Psoas muscle (tissue), 8 donors: ENCODE data around the gene RPS2. TPM values are rescaled to one million over a fixed set of nuclear protein-coding genes. Genes with fewer than 3 reads are reported as not detected.

Source experiments
- ATAC-seq, 4 donors: fragments of 200-7000 bp; cut with Tn5 transposase; one replicate each; pipeline ENCODE4 v1.9.1; 2020; ENCODE audit warnings: moderate library complexity in 3 of 4, mild to moderate bottlenecking in 2 of 4
- DNase-seq, 2 donors: peaks; one replicate each; pipeline ENCODE4 v3.0.0-alpha.2; 2020
- H3K27ac ChIP-seq: fragments of 200-600 bp; one replicate; pipeline ENCODE4 v1.8.0; 2022
- H3K27me3 ChIP-seq, 3 donors: fragments of 200-600 bp in 1 of 3; one replicate each; pipeline versions ENCODE4 v1.6.1 to v1.8.0; 2013 to 2022; ENCODE audit warnings: low read length in 2 of 3, mild to moderate bottlenecking in 2 of 3, moderate library complexity in 1 of 3; ENCODE audit not compliant: insufficient read depth in 3 of 3
- H3K36me3 ChIP-seq, 2 donors: fragments of 200-600 bp in 1 of 2; one replicate each; pipeline versions ENCODE4 v1.6.1 to v1.8.0; 2013 to 2022; ENCODE audit warnings: low read depth in 1 of 2, mild to moderate bottlenecking in 1 of 2, moderate library complexity in 1 of 2; ENCODE audit not compliant: insufficient read depth in 1 of 2
- H3K4me1 ChIP-seq: fragments of 200-600 bp; one replicate; pipeline ENCODE4 v1.8.0; 2022
- H3K4me3 ChIP-seq: fragments of 200-600 bp; one replicate; pipeline ENCODE4 v1.8.0; 2022; ENCODE audit warnings: mild to moderate bottlenecking
- H3K9me3 ChIP-seq: fragments of 200-600 bp; one replicate; pipeline ENCODE4 v1.8.0; 2022
- CTCF ChIP-seq: fragments of 200-600 bp; IDR thresholded peaks from one replicate; pipeline ENCODE4 v1.8.0; 2022; ENCODE audit warnings: antibody characterized with exemption
- WGBS, 3 donors: extraction: QIAGEN DNeasy Blood & Tissue Kit; methylation state at CpG; one replicate each; pipeline versions ENCODE4 v1.1.6 to v1.1.7; 2013; 5-methylcytosine and 5-hydroxymethylcytosine counted together
- intact Hi-C, 2 donors: fragments of 100-400 bp; cut with DNase I; formaldehyde crosslinking; loops; one replicate each; pipeline versions ENCODE4 v1.11.0 to v1.14.2; 2022
- polyA plus RNA-seq, 3 donors: library from polyadenylated mRNA; stranded (reverse); fragments of 200-250 nt; gene quantifications; one replicate each; pipeline ENCODE4 v1.2.3, GENCODE V29; 2013
- total RNA-seq, 4 donors: library from RNA; stranded (reverse); fragmentation: NEBNext Ultra II Directional in 2 of 4; extraction: Animal tissue kit (Norgen Biotek cat#: 25700) in 2 of 4; gene quantifications; one replicate each; pipeline versions ENCODE4 v1.2.1 to v1.2.4, GENCODE V29; 2021 to 2023
- donor health status: healthy with polysubstance abuse.
- donor health status: DM: no; HTN: no; CAD: no; lungs with moderate emphysema.
- donor health status: Bipolar disorder and iron deficiency.
- donor health status: healthy.
- donor health status: DM: yes; HTN: yes; CAD: no.
- donor health status: DM: no; HTN: no; CAD: no.
- donor health status: DM: no; HTN: no; CAD: no.
- donor health status: DM: yes; HTN: yes; CAD: no.

The RPS2 gene
- total and polyA plus RNA-seq, 7 donors: 1,044 to 3,940 (median 1,902) TPM

GRCh38 chr16:1933097-1933661 lies 31.4 kb downstream of the RPS2 start:
- intact Hi-C loops: loop anchor here (5.0 to 10.0 kb wide), 2 partner anchors 71 to 318 kb away; partner anchors contain the start of genes CRAMP1 (in 1 of the 2) and IFT140 (in 1 of the 2)
- TF ChIP-seq CTCF: no peak
- no peak for DNase-seq

GRCh38 chr16:1932050-1933028 lies 32.3 kb downstream of the RPS2 start:
- Histone ChIP-seq H3K4me3 (no peak overlapping the region), H3K4me1 (peaks cover 3% of the 10 kb centered on the region), H3K36me3 (peaks cover 0 to 8% of the 10 kb centered on the region in 2 donors), H3K9me3 (no peaks in the 10 kb centered on the region), H3K27ac (no peak overlapping the region), H3K27me3 (no peaks in the 10 kb centered on the region)
- intact Hi-C loops: loop anchor here (5.0 to 10.0 kb wide), 2 partner anchors 70 to 318 kb away; partner anchors contain the start of genes CRAMP1 (in 1 of the 2) and IFT140 (in 1 of the 2)
- TF ChIP-seq CTCF: no peak
- no peak for DNase-seq
- ATAC-seq: no peak
- WGBS, 3 donors: 62 to 70% (median 68%) methylated on average over 19 of the region's 19 CpGs

More at GRCh38 chr16:1933097-1933661, 31.4 kb downstream of the RPS2 start:
- no peaks in the 10 kb centered on the region for H3K27me3 ChIP-seq
- ATAC-seq: no peak
- no peaks in the 10 kb centered on the region for H3K9me3 ChIP-seq
- peaks cover 3% of the 10 kb centered on the region for H3K4me1 ChIP-seq
- peaks cover under 1 to 17% of the 10 kb centered on the region in 2 donors for H3K36me3 ChIP-seq
- 57 to 70% (median 59%) methylated on average over 21 to 23 of the region's 23 CpGs for WGBS, 3 donors
- no peak overlapping the region for H3K27ac ChIP-seq
- no peak overlapping the region for H3K4me3 ChIP-seq

- WGBS, 3 donors: 77 to 95% (median 81%) methylated on average over 8 to 10 of the region's 10 CpGs
- no peak overlapping the region for H3K27ac ChIP-seq
- TF ChIP-seq CTCF: no peak
- peaks cover 3% of the 10 kb centered on the region for H3K4me1 ChIP-seq
- H3K4me3 ChIP-seq: no peak overlapping the region
- intact Hi-C loops: loop anchor here (5.0 to 10.0 kb wide), 2 partner anchors 68 to 316 kb away; partner anchors contain the start of genes CRAMP1 (in 1 of the 2) and IFT140 (in 1 of the 2)
- peaks cover 0 to 4% (median 0%) of the 10 kb centered on the region in 3 donors for H3K27me3 ChIP-seq
- no peak for DNase-seq
- H3K36me3 ChIP-seq: no peaks in the 10 kb centered on the region
- no peaks in the 10 kb centered on the region for H3K9me3 ChIP-seq
- ATAC-seq: no peak
These were observed 34.3 kb downstream of the RPS2 start for GRCh38 chr16:1930338-1930720.

DNA sequence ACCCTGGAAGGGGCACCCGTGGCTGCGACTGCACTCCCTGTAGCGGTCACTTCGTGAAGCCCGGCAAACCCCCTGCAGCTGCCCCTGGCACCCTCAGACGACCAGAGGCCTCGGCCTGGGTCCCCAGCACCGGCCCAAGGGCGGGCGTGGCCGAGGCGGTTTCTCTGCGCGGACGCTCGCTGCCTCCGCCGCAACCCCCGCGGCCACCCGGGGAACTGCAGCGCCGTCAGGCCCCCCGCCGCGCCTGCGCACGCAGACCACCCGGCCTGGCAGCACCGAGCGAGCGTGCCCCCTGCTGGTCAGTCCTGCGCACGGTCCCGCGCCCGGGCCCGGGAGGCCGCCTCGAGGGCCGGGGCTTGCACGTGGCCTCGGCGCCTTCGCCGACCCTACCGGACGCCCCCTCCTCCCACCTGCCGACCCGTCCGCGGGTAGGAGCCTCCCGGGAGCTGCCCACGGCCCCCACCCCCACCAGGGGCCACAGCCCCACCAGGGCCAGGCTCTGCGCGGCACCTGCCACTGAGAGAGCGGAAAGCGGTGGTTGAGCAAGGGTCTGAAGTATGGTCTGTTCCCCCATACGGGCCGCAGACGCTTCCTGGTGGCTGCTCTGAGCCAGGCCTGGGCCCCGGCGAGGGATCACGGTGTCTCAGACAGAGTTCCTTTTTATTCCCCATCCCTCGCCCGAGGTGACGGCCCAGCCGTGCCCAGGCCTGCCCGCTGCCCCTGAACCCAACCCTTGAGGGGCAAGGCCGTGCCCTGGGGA lies 34.9 kb downstream of the RPS2 start:
- WGBS, 3 donors: 15 to 31% (median 17%) methylated on average over 31 to 70 of the region's 70 CpGs
- Histone ChIP-seq H3K4me3 (peak overlapping the region; percentile 71), H3K4me1 (peaks cover 3% of the 10 kb centered on the region), H3K36me3 (no peaks in the 10 kb centered on the region), H3K27me3 (peaks cover 0 to 4% (median 0%) of the 10 kb centered on the region in 3 donors), H3K9me3 (no peaks in the 10 kb centered on the region), H3K27ac (peak overlapping the region; percentile 67)
- peak; percentile 99 for TF ChIP-seq CTCF
- peak; percentile 92 to 95 for DNase-seq
- ATAC-seq: peak; percentile 94 to 98 (median 96)
- intact Hi-C loops: loop anchor here (1.0 to 10.0 kb wide), 3 partner anchors 66 to 315 kb away; partner anchors contain the start of genes CRAMP1 (in 1 of the 2) and IFT140 (in 1 of the 2)
